H1 (cell line): ENCODE results near the gene RRBP1. TPM values are rescaled to one million over a fixed set of nuclear protein-coding genes. Genes with fewer than 3 reads are reported as not detected.

ENCODE experiments used
- CEBPB ChIP-seq: IDR thresholded peaks from 2 replicates; pipeline ENCODE4 v1.6.1; 2012; ENCODE audit warnings: low read depth, low read length
- CHD2 ChIP-seq: IDR thresholded peaks from 2 replicates; pipeline ENCODE4 v1.6.1; 2012; ENCODE audit warnings: low read length, improper control_type of control experiment
- CHD7 ChIP-seq: fragments of 300-600 bp; sonication (generic); IDR thresholded peaks from 2 replicates; pipeline ENCODE4 v1.7.1; 2012; ENCODE audit warnings: low read length, moderate library complexity, mild to moderate bottlenecking, inconsistent platforms; ENCODE audit not compliant: insufficient replicate concordance
- FOSL1 ChIP-seq: IDR thresholded peaks from 2 replicates; pipeline ENCODE4 v1.6.1; 2011; ENCODE audit warnings: mild to moderate bottlenecking, low read depth, low read length, moderate library complexity; ENCODE audit not compliant: insufficient read depth
- GABPA ChIP-seq: IDR thresholded peaks from 2 replicates; pipeline ENCODE4 v1.6.1; 2011; ENCODE audit warnings: mild to moderate bottlenecking, low read length, moderate library complexity, borderline replicate concordance; ENCODE audit not compliant: insufficient read depth
- MAFK ChIP-seq: IDR thresholded peaks from 2 replicates; pipeline ENCODE4 v1.6.1; 2012; ENCODE audit warnings: low read depth, mild to moderate bottlenecking, improper control_type of control experiment, low read length
- RAD21 ChIP-seq, 2 experiments: IDR thresholded peaks in 1 of 2; conservative IDR thresholded peaks in 1 of 2; 2 replicates each; pipeline ENCODE4 v1.6.1; 2011; ENCODE audit warnings: low read depth in 2 of 2, low read length in 2 of 2, improper control_type of control experiment in 1 of 2, inconsistent platforms in 1 of 2, mild to moderate bottlenecking in 1 of 2, moderate library complexity in 1 of 2
- SP1 ChIP-seq: IDR thresholded peaks from 2 replicates; pipeline ENCODE4 v1.6.1; 2011; ENCODE audit warnings: low read depth, low read length
- SUZ12 ChIP-seq: fragments of 200-600 bp; sonication (generic); IDR thresholded peaks from 2 replicates; pipeline ENCODE4 v1.6.1; 2012; ENCODE audit warnings: mild to moderate bottlenecking, inconsistent platforms, low read length, moderate library complexity, mixed read lengths
- ZNF274 ChIP-seq: IDR thresholded peaks from 2 replicates; pipeline ENCODE4 v1.7.0; 2012; ENCODE audit warnings: low read length, borderline replicate concordance; ENCODE audit errors: extremely low read depth
- polyA plus RNA-seq, 7 experiments: library from polyadenylated mRNA; depleted of rRNA in 3 of 7; stranded (reverse) in 5 of 7; unstranded in 2 of 7; fragments of >200 nt in 5 of 7; fragments of 200-250 nt in 2 of 7; gene quantifications; 1 replicate in 5 of 7; 2 replicates in 1 of 7; 4 replicates in 1 of 7; pipeline versions ENCODE4 v1.2.1 to v1.2.3, GENCODE V29; 2011 to 2013; ENCODE audit warnings: missing spikeins in 2 of 7, mixed read lengths in 2 of 7
- total RNA-seq: library from RNA; stranded (reverse); fragmentation: NEBNext Ultra II Directional; extraction: Animal tissue kit (Norgen Biotek cat#: 25700); gene quantifications from 2 replicates; pipeline ENCODE4 v1.2.1, GENCODE V29; 2021
- TF ChIP-seq, protein P1 (sequence below): IDR thresholded peaks from 2 replicates; pipeline ENCODE4 v1.6.1; 2011; ENCODE audit warnings: low read length, improper control_type of control experiment

The RRBP1 gene
- total and polyA plus RNA-seq, 2 of the 8 experiments (the other 6 are each of a cell fraction or from before 2014, with no cell fraction given) = 15.9 to 157 TPM

DNA sequence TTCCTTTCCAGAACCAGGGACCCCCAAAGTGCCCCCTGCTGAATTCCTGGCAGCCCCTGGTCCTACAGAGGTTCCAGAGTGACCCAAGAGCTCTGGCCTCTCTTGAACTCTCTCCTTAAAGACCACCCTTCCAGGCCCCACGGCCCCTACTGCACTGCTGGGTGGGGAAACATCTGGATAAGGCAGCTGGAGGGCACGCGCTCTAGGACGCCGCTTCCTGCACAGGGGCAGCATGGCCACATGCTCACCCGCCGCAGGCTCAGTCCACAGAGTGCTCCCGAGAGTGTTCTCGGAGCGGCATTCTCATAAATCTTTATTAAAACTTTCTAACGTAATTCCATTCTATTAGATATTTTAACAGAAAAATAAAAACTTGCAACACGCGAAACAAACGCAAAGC, 37.0 kb downstream of the RRBP1 start (continued):
- TF ChIP-seq CHD7 (no peak), CEBPB (no peak), GABPA (no peak), SUZ12 (no peak), CHD2 (no peak), MAFK (no peak), FOSL1 (no peak), SP1 (no peak), ZNF274 (no peak), RAD21 (IDR thresholded peaks at IDR 0.05 in 1 of 2, conservative IDR thresholded peaks at IDR 0.05 in 1 of 2; ENCODE audit: low read depth in 2 of 2, low read length in 2 of 2) (no peak)
- TF ChIP-seq, protein P1, sequence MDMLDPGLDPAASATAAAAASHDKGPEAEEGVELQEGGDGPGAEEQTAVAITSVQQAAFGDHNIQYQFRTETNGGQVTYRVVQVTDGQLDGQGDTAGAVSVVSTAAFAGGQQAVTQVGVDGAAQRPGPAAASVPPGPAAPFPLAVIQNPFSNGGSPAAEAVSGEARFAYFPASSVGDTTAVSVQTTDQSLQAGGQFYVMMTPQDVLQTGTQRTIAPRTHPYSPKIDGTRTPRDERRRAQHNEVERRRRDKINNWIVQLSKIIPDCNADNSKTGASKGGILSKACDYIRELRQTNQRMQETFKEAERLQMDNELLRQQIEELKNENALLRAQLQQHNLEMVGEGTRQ = no peak
